HG03108 (cell line): Measurements from ENCODE around the gene HMX1.

Source experiments
- ATAC-seq: cut with Tn5 transposase; IDR thresholded peaks from one replicate; pipeline ENCODE4 v1.9.1; 2021; ENCODE audit warnings: moderate library complexity; ENCODE audit not compliant: unreplicated experiment

HMX1 gene

GRCh38 chr4:8893227-8893623 is 21.6 kb upstream of the HMX1 start:
- ATAC-seq = no peak

GRCh38 chr4:8892556-8893226 is 21.1 kb upstream of the HMX1 start:
- no peak for ATAC-seq

- ATAC-seq = no peak
Observed at GRCh38 chr4:8891646-8892555, 20.3 kb upstream of the HMX1 start.

- no peak for ATAC-seq
Observed at GRCh38 chr4:8891255-8891645, 19.6 kb upstream of the HMX1 start.

- no peak for ATAC-seq
Observed at GRCh38 chr4:8888856-8889255, 17.2 kb upstream of the HMX1 start.

GRCh38 chr4:8886612-8887406 is 15.2 kb upstream of the HMX1 start:
- no peak for ATAC-seq

- no peak for ATAC-seq
Observed at GRCh38 chr4:8882239-8882638, 10.6 kb upstream of the HMX1 start.

GRCh38 chr4:8880851-8881250 is 9.2 kb upstream of the HMX1 start:
- no peak for ATAC-seq

- no peak for ATAC-seq
Observed at GRCh38 chr4:8879574-8879973, 7.9 kb upstream of the HMX1 start.

- ATAC-seq = no peak
Observed at GRCh38 chr4:8878421-8878820, 6.8 kb upstream of the HMX1 start.

- ATAC-seq = no peak
Observed at GRCh38 chr4:8877780-8878040, 6.1 kb upstream of the HMX1 start.

GRCh38 chr4:8876982-8877779 is 5.5 kb upstream of the HMX1 start:
- no peak for ATAC-seq

- no peak for ATAC-seq
Observed at GRCh38 chr4:8874896-8875680, 3.4 kb upstream of the HMX1 start.

GRCh38 chr4:8874003-8874895 is 2.6 kb upstream of the HMX1 start:
- ATAC-seq = no peak

GRCh38 chr4:8872402-8873291 is 1.0 kb upstream of the HMX1 start:
- no peak for ATAC-seq

GRCh38 chr4:8870647-8871416 is 807 bp downstream of the HMX1 start:
- no peak for ATAC-seq

GRCh38 chr4:8869898-8870646 is 1.6 kb downstream of the HMX1 start:
- no peak for ATAC-seq
